Hematopoietic multipotent progenitor cell treated with erythropoietin and hydrocortisone succinate and interleukin-3 and kit ligand, for 17 days (in vitro differentiated cells): ENCODE measurements around the gene DCD.

Source experiments
- DNase-seq: peaks from one replicate; pipeline ENCODE4 v3.0.0-alpha.2; 2015; ENCODE audit warnings: low spot score

Gene DCD

DNA sequence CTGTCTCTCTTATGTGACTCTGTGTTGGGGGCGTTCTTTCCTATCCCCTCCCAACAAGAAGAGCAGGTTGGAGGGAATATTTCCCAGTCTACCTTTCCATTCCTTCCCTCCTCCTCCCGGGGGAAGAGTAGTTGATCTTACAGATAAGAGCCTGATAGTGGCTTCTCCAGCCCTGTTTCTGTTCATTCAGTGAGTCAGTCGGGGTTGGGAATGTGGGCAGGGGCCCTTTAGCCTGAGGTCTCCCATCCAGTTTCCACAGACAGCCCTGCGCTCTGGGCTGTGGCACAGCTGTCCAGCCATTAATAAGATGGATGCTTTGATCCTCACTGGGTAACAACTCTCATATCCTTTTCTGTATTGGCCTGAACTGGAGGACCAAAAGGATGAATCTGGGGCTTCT lies 41.6 kb downstream of the DCD start:
- no peak for DNase-seq

DNA sequence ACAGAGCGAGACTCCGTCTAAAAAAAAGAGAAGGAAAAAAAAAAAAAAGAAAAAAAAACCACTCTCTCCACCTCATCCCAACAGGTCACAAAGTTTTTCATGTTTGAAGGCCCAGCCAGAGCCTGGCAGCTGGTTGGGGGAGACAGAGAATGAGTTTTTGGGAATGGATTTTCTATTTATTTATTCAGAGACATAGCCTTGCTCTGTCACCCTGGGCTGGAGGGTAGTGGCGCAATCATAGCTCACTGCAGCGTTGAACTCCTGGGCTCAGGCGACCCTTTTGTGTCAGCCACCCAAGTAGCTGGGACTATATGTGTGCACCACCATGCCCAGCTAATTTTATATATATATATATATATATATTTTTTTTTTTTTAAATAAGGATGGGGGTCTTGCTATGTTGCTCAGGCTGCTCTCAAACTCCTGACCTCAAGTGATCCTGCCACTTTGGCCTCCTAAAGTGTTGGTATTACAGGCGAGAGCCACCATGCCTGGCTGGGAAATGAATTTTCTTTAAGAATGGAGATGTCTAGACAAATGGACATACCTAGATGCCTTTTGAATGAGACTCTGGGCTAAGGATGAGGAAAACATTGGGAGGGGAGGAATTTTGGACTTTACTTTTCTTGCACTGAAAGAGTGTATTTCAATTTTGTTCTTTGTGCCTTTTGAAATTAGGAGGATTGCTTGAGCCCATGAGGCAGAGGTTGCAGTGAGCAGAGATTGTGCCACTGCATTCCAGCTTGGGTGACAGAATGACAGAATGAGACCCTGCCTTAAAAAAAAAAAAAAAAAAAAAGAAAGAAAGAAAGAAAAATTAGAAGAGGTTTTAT lies 42.8 kb downstream of the DCD start:
- no peak for DNase-seq

DNA sequence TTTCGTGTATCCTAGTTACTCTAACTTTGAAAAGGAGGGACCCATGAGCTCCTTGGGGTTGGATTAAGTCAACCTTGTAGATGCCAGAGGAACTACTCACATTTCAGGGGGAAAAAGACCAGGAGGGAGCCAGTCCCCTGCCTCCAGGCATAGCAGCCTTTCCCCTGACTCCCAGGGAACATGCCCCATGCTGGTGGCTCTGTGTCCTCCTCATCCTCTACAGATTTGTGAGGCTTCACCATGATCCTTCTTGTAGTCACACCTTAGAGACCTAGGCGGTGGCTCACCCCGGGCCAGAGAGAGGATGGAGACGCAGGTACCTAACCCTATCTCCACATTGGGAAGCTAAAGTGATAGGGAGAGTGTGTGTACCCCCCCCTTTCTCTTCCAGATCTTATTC lies 43.7 kb downstream of the DCD start:
- no peak for DNase-seq

DNA sequence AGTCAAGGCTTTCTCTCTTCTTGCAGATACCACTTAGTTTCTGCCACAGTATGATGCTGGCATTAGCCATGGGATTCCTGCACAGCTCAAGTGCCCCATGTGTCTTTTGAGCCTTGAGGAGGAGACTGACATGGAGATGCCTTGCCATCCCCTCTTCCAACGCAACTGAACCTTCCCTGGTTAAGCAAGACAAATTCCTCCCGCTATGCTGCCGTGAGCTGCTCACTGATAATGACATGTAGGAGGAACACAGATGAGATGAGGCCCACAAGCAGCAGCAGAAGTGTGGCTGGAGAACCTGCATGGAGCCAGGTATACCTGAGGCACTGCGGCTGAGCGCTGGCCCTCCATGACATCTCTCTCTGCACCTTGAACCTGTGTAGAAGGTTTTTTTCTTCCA lies 44.3 kb downstream of the DCD start:
- DNase-seq: no peak

DNA sequence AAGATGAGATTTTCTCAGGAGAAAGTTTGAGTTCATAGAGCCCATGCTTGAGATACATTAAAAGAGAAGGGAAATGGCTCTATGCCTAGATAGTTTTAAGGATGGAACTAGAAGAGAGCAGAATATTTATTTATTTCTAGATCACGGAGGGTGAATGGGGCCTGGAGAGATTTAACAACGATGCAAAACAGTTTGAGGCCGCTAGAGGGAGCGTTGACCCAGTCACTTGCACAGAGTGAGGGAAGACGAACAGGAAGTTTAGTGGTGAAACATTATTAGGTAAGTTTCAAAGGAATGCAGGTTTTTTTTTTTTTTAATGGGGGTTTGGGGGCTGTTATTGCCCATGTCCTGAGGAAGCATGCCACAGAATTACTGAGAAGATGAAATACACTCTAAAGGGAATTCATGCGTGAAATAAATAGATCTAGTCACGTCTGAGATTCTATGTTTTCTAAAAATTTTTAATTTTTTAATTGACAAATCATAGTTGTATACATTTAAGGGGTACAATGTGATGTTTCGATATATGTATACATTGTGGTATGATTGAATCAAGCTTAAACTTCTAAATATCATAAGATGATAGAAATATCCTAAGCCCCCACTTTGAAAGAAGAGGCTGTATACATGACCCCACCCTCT lies 44.9 kb downstream of the DCD start:
- DNase-seq: peak; percentile 35

DNA sequence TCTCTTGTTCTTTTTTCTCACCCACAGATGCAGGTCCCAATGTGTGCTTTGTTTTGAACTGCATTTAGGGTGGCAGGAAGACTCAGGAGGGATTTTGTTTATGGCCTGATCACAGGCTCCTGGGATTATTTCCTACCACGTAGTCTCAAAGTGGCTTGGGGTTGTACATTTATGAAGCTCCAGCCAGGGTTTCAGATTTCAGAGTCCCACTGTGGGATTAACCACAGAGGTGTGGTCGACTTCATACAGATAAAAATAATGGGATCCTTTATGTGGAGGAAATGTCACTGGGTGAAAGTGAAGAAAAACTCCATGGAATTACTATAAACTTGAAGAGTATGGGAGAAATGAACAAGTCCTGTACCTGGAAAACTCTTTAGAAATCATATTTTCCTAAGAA lies 45.5 kb downstream of the DCD start:
- no peak for DNase-seq

DNA sequence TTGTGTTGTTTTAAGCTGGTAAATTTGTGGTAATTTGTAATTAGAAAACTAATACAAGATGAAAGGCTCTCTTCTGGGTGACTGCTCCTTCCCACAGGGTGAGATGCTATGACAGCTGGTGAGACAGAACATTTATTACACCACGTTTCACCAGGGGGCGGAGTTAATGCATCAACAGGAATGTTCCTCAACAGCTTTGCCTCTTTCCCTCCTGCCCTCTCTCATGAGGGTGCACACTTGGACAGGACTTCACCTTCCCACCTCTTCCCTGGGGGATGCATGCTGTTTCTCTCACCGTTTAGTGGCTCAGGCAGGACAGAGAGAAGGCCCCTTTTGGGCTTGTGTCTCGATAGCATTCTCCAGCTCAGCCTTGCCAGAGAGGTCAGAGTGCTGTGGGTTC lies 46.3 kb downstream of the DCD start:
- DNase-seq: no peak

DNA sequence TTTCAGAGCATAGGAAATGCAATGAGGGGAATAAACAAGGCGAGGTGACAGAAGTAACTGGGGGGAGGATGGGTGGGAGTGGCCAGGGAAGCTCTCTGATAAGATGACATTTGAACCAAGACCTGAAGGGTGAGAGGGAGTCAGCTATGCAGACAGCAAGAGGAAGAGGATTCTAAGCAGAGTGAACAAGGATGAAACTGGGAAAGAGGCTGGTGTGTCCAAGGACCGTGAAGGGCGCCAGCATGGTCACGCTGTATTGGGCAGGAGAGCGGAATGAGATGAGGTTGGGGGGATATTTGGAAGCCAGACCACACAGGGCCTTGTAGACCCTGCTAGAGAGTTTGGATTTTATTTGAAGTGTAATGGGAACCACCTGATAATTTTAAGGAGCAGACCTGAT lies 49.2 kb downstream of the DCD start:
- DNase-seq: no peak

DNA sequence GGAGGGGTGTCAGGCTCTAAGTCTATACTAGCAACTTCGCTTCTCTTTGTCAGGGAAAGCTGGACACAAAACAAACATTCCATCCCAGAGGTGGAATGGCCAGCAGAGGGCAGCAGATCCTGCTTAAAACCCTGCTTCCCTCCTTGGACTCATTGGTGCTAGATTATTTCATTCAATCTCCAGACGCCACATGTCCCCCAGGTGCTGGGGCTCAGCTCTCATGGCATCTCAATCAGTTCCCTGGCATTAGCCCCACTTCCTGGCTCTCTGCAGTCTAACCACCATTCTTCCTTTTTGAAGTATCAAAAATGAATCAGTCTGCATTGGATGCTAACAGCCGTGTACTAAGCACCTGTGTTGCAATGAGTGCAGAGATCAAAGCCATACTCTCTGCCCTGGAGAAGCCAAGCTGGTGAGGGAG lies 51.6 kb downstream of the DCD start:
- peak; percentile 32 for DNase-seq

DNA sequence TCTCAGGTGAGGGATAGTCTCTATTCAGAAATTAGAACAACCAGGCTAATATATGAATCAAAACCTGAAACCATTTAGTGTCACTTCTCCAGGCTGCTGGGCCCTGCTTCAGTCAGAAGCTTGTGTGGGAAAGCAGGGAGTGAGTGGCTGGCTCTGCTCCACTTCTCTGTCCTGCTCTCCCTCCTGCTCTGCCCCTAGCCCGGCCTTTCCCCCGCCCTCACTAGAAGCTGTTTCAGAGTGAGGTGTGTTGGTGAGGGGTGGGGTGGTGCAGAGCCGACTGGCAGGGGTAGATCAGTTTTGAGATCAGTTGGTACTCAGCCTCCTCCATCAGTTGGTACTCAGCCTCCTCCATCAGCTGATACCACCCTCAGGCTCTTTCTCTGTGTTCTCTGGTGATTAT lies 52.7 kb downstream of the DCD start:
- no peak for DNase-seq
